Panc1 (cell line): ENCODE results near the gene C13orf46. TPM values are rescaled to one million over a fixed set of nuclear protein-coding genes. Genes with fewer than 3 reads are reported as not detected.

ENCODE experiments used
- ATAC-seq: fragments of 200-7000 bp; cut with Tn5 transposase; 2 replicates; pipeline ENCODE4 v1.9.1; 2020; ENCODE audit warnings: mild to moderate bottlenecking, moderate library complexity
- BruUV-seq: library from RNA; stranded (reverse); fragments of 400-500 nt; replicated peaks from 2 replicates; lab custom pipeline; 2021; lab: Mats Ljungman, UMichigan
- CTCF ChIA-PET: fragments of 300-600 bp; sonication (Branson Sonifier 250); formaldehyde crosslinking; loops from one replicate; lab custom pipeline; 2022; ENCODE audit warnings: antibody characterized with exemption; lab: Charles Lee
- POLR2A ChIA-PET: fragments of 300-600 bp; sonication (Branson Sonifier 250); formaldehyde crosslinking; loops from one replicate; lab custom pipeline; 2022; ENCODE audit warnings: antibody characterized with exemption; lab: Charles Lee
- DNase-seq: peaks from one replicate; pipeline ENCODE4 v3.0.0-alpha.2; 2010; ENCODE audit warnings: low read depth, low spot score
- H3K27ac ChIP-seq: 2 replicates; pipeline ENCODE4 v1.5.1; 2011; ENCODE audit warnings: mild to moderate bottlenecking, low read length, inconsistent platforms
- H3K27me3 ChIP-seq: fragments of 200-500 bp; sonication (Bioruptor generic); 2 replicates; pipeline ENCODE4 v1.6.0; 2014; ENCODE audit warnings: low read length, inconsistent platforms; ENCODE audit not compliant: control insufficient read depth, insufficient read depth
- H3K36me3 ChIP-seq: fragments of 200-500 bp; sonication (Bioruptor generic); 2 replicates; pipeline ENCODE4 v1.5.1; 2014; ENCODE audit warnings: inconsistent platforms, mild to moderate bottlenecking, low read length, moderate library complexity; ENCODE audit not compliant: control insufficient read depth, insufficient read depth
- H3K4me1 ChIP-seq: 2 replicates; pipeline ENCODE4 v1.5.1; 2011; ENCODE audit warnings: inconsistent platforms, mild to moderate bottlenecking, low read length, moderate library complexity; ENCODE audit not compliant: control insufficient read depth, insufficient read depth
- H3K4me3 ChIP-seq, 2 experiments: 2 replicates each; pipeline ENCODE4 v1.5.1; 2011 to 2012; ENCODE audit warnings: low read depth in 2 of 2, low read length in 2 of 2, mild to moderate bottlenecking in 2 of 2, inconsistent platforms in 1 of 2, moderate library complexity in 1 of 2
- H3K9me3 ChIP-seq: fragments of 200-500 bp; sonication (Bioruptor generic); 2 replicates; pipeline ENCODE4 v1.5.1; 2014; ENCODE audit warnings: low read depth, mild to moderate bottlenecking, inconsistent platforms, low read length, moderate library complexity; ENCODE audit not compliant: control insufficient read depth, insufficient read depth
- CTCF ChIP-seq: fragments of 450-650 bp; IDR thresholded peaks from 2 replicates; pipeline ENCODE4 v1.5.1; 2017; ENCODE audit warnings: mild to moderate bottlenecking
- POLR2AphosphoS5 ChIP-seq: IDR thresholded peaks from 2 replicates; pipeline ENCODE4 v1.6.1; 2012; ENCODE audit warnings: mild to moderate bottlenecking, low read depth, low read length, moderate library complexity
- SIN3A ChIP-seq: IDR thresholded peaks from 2 replicates; pipeline ENCODE4 v1.6.1; 2012; ENCODE audit warnings: low read depth, mild to moderate bottlenecking, low read length, moderate library complexity, borderline replicate concordance; ENCODE audit not compliant: insufficient read depth
- TCF7L2 ChIP-seq: IDR thresholded peaks from 2 replicates; pipeline ENCODE4 v1.6.1; 2011; ENCODE audit warnings: mild to moderate bottlenecking, low read depth, low read length, inconsistent platforms
- in situ Hi-C: cut with HindIII; loops from 2 replicates; pipeline ENCODE4 v1.10.0; 2016; ENCODE audit warnings: low sequenced_read_pairs, low pct_unique_long_range_greater_than_20kb
- intact Hi-C: fragments of 100-400 bp; cut with micrococcal nuclease; formaldehyde crosslinking; loops from one replicate; pipeline ENCODE4 v1.10.0; 2022; ENCODE audit not compliant: unreplicated experiment
- total RNA-seq: library from RNA; stranded (reverse); gene quantifications from one replicate; pipeline ENCODE4 v1.2.1, GENCODE V29; 2021; ENCODE audit not compliant: unreplicated experiment
- TF ChIP-seq, protein P1 (sequence below), 2 experiments: IDR thresholded peaks; 2 replicates each; pipeline ENCODE4 v1.6.1; 2011 to 2012; ENCODE audit warnings: low read depth in 2 of 2, control low read depth in 1 of 2, low read length in 1 of 2, mild to moderate bottlenecking in 1 of 2, moderate library complexity in 1 of 2; ENCODE audit not compliant: insufficient read depth in 1 of 2

The C13orf46 gene
- total RNA-seq, 1 experiment from 2014 or later, result 2.6 TPM

- TSS peak; percentile 66 for BruUV-seq
Observed at GRCh38 chr13:113997845-113998751, 24.2 kb upstream of the C13orf46 start.

DNA sequence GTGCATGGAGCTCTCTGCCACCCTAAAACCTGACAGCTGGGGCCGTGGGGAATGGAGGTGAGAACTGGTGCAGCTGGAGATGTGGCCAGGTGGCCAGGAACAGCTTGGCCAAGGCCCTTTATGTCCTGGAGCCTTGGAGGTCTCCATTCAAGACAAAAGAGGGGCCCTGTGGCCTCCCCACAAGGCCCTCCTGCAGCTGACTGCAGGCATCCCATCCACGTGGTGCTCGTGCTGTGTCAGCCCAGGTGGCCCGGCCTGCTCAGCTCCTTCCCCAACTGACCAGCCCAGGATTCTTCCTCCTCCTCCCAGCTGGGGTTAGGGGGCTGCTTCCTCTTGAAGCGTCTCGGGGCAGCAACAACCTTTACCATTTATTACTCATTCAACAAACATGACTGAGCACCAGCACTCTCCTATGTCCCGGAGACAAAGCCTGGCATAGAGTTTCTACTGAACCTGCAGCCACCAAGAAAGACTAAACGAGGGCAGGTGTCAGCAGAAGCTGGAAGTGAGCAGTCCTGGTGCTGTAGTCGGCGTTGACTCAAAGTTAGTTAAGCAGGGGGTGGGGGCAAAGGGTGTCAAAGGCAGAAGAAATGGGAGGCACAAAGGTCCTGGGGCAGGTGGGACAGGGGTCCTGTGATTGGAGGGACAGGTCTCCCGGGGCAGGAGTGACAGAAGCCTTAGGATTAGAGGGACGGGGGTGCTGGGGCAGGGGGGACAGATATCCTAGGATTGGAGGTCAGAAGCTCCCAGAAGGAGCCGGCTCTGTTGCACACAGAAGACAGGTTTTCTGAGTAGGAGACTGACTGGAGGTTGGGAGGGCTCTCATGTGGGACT, 23.3 kb upstream of the C13orf46 start:
- Histone ChIP-seq H3K4me3 (no peak overlapping the region), H3K36me3 (no peaks in the 10 kb centered on the region), H3K9me3 (no peaks in the 10 kb centered on the region), H3K4me1 (no peaks in the 10 kb centered on the region), H3K27ac (no peak overlapping the region), H3K27me3 (no peaks in the 10 kb centered on the region)
- DNase-seq (no peak), ATAC-seq (peak; percentile 45; the same call in 1 of the 2 replicates)
- intact Hi-C loops (no loop called here), in situ Hi-C loops (no loop called here)
- no TSS peak for BruUV-seq
- no peak for TF ChIP-seq CTCF
- no peak for TF ChIP-seq POLR2AphosphoS5
- no peak for TF ChIP-seq SIN3A
- no peak for TF ChIP-seq TCF7L2
- TF ChIP-seq, protein P1, sequence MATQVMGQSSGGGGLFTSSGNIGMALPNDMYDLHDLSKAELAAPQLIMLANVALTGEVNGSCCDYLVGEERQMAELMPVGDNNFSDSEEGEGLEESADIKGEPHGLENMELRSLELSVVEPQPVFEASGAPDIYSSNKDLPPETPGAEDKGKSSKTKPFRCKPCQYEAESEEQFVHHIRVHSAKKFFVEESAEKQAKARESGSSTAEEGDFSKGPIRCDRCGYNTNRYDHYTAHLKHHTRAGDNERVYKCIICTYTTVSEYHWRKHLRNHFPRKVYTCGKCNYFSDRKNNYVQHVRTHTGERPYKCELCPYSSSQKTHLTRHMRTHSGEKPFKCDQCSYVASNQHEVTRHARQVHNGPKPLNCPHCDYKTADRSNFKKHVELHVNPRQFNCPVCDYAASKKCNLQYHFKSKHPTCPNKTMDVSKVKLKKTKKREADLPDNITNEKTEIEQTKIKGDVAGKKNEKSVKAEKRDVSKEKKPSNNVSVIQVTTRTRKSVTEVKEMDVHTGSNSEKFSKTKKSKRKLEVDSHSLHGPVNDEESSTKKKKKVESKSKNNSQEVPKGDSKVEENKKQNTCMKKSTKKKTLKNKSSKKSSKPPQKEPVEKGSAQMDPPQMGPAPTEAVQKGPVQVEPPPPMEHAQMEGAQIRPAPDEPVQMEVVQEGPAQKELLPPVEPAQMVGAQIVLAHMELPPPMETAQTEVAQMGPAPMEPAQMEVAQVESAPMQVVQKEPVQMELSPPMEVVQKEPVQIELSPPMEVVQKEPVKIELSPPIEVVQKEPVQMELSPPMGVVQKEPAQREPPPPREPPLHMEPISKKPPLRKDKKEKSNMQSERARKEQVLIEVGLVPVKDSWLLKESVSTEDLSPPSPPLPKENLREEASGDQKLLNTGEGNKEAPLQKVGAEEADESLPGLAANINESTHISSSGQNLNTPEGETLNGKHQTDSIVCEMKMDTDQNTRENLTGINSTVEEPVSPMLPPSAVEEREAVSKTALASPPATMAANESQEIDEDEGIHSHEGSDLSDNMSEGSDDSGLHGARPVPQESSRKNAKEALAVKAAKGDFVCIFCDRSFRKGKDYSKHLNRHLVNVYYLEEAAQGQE (IDR thresholded peaks at IDR 0.05; ENCODE audit: insufficient read depth in 1 of 2, low read depth in 2 of 2, low read length in 1 of 2), result no peak
- CTCF ChIA-PET, result no interaction called here
- POLR2A ChIA-PET, result no interaction called here

More at GRCh38 chr13:113997845-113998751, 24.2 kb upstream of the C13orf46 start:
- H3K27ac ChIP-seq, result no peak overlapping the region
- H3K4me3 ChIP-seq, result no peak overlapping the region
- ChIA-PET POLR2A (no interaction called here), CTCF (no interaction called here)
- TF ChIP-seq SIN3A (no peak), POLR2AphosphoS5 (no peak), TCF7L2 (no peak), CTCF (no peak)
- TF ChIP-seq, protein P1 (IDR thresholded peaks at IDR 0.05; ENCODE audit: insufficient read depth in 1 of 2, low read depth in 2 of 2, low read length in 1 of 2), result no peak
- ATAC-seq, result peak; percentile 19; the same call in 1 of the 2 replicates
- no peak for DNase-seq
- H3K27me3 ChIP-seq, result no peaks in the 10 kb centered on the region
- no peaks in the 10 kb centered on the region for H3K36me3 ChIP-seq
- H3K9me3 ChIP-seq, result no peaks in the 10 kb centered on the region
- in situ Hi-C loops, result no loop called here
- H3K4me1 ChIP-seq, result no peaks in the 10 kb centered on the region
- intact Hi-C loops, result no loop called here
